Ascending aorta (tissue), 2 donors: ENCODE results near the gene PCDHA9. TPM values are rescaled to one million over a fixed set of nuclear protein-coding genes. Genes with fewer than 3 reads are reported as not detected.
"Not testable (repeated sequence)": the region's sequence is repeated elsewhere in the genome, so short reads cannot be mapped to it uniquely, and the experiment has no call there.

ENCODE experiments used
- DNase-seq, 2 donors: peaks; one replicate each; pipeline ENCODE4 v3.0.0-alpha.2; 2019; ENCODE audit warnings: low spot score in 2 of 2
- H3K27ac ChIP-seq, 2 donors: fragments of 200-600 bp; sonication (generic); one replicate each; pipeline ENCODE4 v1.5.1; 2016 to 2017; ENCODE audit warnings: mild to moderate bottlenecking in 1 of 2
- H3K27me3 ChIP-seq: fragments of 200-600 bp; sonication (generic); one replicate; pipeline ENCODE4 v1.5.1; 2017
- H3K36me3 ChIP-seq, 2 donors: fragments of 200-600 bp; sonication (generic); one replicate each; pipeline ENCODE4 v1.5.1; 2016
- H3K4me1 ChIP-seq, 2 donors: fragments of 200-600 bp; sonication (generic); one replicate each; pipeline ENCODE4 v1.5.1; 2016 to 2017; ENCODE audit warnings: mild to moderate bottlenecking in 1 of 2
- H3K4me3 ChIP-seq, 2 donors: fragments of 200-600 bp; sonication (generic); one replicate each; pipeline ENCODE4 v1.5.1; 2016 to 2017; ENCODE audit warnings: mild to moderate bottlenecking in 1 of 2
- H3K9me3 ChIP-seq, 2 donors: fragments of 200-600 bp; sonication (generic); one replicate each; pipeline ENCODE4 v1.5.1; 2016
- intact Hi-C: fragments of 100-400 bp; cut with DNase I; formaldehyde crosslinking; loops from one replicate; pipeline ENCODE4 v1.15.1; 2023
- total RNA-seq: library from RNA; depleted of rRNA; stranded (reverse); fragments of >200 nt; gene quantifications from one replicate; pipeline ENCODE4 v1.1.0, GENCODE V29; 2016
- TF ChIP-seq, protein P1 (sequence below), 3 experiments: fragments of 200-600 bp in 2 of 3; fragments of 450-650 bp in 1 of 3; sonication (generic) in 2 of 3; IDR thresholded peaks; one replicate each; pipeline ENCODE4 v1.5.1; 2016 to 2019; ENCODE audit warnings: antibody characterized with exemption in 3 of 3, mild to moderate bottlenecking in 1 of 3, moderate library complexity in 1 of 3

PCDHA9 gene
- total RNA-seq, 1 donor from 2014 or later: not detected

DNA sequence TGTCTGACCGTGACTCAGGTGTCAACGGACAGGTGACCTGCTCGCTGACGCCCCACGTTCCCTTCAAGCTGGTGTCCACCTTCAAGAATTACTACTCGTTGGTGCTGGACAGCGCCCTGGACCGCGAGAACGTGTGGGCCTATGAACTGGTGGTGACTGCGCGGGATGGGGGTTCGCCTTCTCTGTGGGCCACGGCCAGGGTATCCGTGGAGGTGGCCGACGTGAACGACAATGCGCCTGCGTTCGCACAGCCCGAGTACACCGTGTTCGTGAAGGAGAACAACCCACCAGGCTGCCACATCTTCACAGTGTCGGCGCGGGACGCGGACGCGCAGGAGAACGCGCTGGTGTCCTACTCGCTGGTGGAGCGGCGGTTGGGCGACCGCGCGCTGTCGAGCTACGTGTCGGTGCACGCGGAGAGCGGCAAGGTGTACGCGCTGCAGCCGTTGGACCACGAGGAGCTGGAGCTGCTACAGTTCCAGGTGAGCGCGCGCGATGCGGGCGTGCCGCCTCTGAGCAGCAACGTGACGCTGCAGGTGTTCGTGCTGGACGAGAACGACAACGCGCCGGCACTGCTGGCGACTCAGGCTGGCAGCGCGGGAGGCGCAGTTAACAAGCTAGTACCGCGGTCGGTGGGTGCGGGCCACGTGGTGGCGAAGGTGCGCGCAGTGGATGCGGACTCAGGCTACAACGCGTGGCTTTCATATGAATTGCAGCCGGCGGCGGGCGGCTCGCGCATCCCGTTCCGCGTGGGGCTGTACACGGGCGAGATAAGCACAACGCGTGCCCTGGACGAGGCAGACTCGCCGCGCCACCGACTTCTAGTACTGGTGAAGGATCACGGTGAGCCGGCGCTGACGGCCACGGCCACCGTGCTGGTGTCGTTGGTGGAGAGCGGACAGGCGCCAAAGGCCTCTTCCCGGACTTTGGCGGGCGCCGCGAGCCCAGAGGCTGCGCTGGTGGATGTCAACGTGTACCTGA, 22.3 kb downstream of the PCDHA9 start:
- no peak overlapping the region for H3K27ac ChIP-seq
- peaks cover 12 to 48% of the 10 kb centered on the region in 2 donors for H3K9me3 ChIP-seq
- TF ChIP-seq, protein P1, sequence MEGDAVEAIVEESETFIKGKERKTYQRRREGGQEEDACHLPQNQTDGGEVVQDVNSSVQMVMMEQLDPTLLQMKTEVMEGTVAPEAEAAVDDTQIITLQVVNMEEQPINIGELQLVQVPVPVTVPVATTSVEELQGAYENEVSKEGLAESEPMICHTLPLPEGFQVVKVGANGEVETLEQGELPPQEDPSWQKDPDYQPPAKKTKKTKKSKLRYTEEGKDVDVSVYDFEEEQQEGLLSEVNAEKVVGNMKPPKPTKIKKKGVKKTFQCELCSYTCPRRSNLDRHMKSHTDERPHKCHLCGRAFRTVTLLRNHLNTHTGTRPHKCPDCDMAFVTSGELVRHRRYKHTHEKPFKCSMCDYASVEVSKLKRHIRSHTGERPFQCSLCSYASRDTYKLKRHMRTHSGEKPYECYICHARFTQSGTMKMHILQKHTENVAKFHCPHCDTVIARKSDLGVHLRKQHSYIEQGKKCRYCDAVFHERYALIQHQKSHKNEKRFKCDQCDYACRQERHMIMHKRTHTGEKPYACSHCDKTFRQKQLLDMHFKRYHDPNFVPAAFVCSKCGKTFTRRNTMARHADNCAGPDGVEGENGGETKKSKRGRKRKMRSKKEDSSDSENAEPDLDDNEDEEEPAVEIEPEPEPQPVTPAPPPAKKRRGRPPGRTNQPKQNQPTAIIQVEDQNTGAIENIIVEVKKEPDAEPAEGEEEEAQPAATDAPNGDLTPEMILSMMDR (IDR thresholded peaks at IDR 0.05): no peak
- DNase-seq: no peak
- H3K4me1 ChIP-seq: no peaks in the 10 kb centered on the region
- intact Hi-C loops: no loop called here
- no peak overlapping the region for H3K4me3 ChIP-seq
- H3K27me3 ChIP-seq: no peaks in the 10 kb centered on the region
- no peaks in the 10 kb centered on the region for H3K36me3 ChIP-seq

DNA sequence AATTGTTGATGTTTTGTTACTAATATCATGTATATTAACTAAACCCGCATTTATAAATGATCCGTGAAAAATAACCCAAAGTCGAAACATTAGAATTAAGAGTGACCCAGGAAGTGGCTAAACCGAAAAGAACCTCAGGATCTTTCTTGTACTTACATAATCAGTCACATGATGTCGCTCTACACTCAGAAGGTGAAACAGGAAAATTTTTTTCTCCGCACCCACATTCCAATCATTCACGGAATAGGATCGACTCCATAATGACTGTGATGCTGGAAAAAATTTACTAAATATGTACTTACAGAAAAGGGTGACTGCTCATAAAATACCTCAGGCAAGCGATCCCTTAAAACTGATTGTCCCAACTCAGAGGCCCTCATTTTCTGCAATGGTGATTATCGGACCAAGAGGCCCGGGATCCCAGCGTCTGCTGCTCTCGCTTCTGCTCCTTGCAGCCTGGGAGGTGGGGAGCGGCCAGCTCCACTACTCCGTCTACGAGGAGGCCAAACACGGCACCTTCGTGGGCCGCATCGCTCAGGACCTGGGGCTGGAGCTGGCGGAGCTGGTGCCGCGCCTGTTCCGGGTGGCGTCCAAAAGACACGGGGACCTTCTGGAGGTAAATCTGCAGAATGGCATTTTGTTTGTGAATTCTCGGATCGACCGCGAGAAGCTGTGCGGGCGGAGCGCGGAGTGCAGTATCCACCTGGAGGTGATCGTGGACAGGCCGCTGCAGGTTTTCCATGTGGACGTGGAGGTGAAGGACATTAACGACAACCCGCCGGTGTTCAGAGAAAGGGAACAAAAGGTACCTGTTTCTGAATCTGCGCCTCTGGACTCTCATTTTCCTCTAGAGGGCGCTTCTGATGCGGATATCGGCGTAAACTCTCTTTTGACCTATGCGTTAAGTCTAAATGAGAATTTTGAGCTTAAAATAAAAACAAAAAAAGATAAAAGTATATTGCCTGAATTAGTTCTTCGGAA, 27.2 kb downstream of the PCDHA9 start, which contains the start of gene PCDHA12:
PCDHA12 (plus strand) TSS at position 224 of the 981 bp plus-strand sequence; CDS start at position 389, 165 bp downstream.
- TF ChIP-seq, protein P1 (IDR thresholded peaks at IDR 0.05): no peak
- intact Hi-C loops: no loop called here
- Histone ChIP-seq H3K27me3 (no peaks in the 10 kb centered on the region), H3K27ac (no peak within 1 kb of the TSS), H3K4me3 (no peak within 1 kb of the TSS), H3K36me3 (no peaks in the 10 kb centered on the region), H3K9me3 (peaks cover 24 to 60% of the 10 kb centered on the region in 2 donors), H3K4me1 (no peaks in the 10 kb centered on the region)
- DNase-seq: no peak

DNA sequence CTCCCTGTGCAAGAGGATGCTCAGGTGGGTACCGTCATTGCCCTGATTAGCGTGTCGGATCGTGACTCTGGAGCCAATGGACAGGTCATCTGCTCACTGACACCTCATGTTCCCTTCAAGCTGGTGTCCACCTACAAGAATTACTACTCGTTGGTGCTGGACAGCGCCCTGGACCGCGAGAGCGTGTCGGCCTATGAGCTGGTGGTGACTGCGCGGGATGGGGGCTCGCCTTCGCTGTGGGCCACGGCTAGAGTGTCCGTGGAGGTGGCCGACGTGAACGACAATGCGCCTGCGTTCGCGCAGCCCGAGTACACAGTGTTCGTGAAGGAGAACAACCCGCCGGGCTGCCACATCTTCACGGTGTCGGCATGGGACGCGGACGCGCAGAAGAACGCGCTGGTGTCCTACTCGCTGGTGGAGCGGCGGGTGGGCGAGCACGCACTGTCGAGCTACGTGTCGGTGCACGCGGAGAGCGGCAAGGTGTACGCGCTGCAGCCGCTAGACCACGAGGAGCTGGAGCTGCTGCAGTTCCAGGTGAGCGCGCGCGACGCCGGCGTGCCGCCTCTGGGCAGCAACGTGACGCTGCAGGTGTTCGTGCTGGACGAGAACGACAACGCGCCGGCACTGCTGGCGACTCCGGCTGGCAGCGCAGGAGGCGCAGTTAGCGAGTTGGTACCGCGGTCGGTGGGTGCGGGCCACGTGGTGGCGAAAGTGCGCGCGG, 28.5 kb downstream of the PCDHA9 start:
- H3K36me3 ChIP-seq, DNase-seq, H3K27me3 ChIP-seq, H3K4me3 ChIP-seq, H3K27ac ChIP-seq, H3K4me1 ChIP-seq, intact Hi-C loops: not testable (repeated sequence)
- peaks cover 17 to 61% of the 10 kb centered on the region in 2 donors for H3K9me3 ChIP-seq

DNA sequence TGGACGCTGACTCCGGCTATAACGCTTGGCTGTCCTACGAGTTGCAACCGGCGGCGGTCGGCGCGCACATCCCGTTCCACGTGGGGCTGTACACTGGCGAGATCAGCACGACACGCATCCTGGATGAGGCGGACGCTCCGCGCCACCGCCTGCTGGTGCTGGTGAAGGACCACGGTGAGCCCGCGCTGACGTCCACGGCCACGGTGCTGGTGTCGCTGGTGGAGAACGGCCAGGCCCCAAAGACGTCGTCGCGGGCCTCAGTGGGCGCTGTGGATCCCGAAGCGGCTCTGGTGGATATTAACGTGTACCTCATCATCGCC, 29.0 kb downstream of the PCDHA9 start:
- Histone ChIP-seq H3K4me3 (no peak overlapping the region), H3K27ac (no peak overlapping the region), H3K9me3 (peaks cover 17 to 66% of the 10 kb centered on the region in 2 donors), H3K36me3 (no peaks in the 10 kb centered on the region), H3K4me1 (no peaks in the 10 kb centered on the region), H3K27me3 (no peaks in the 10 kb centered on the region)
- no peak for DNase-seq
- TF ChIP-seq, protein P1 (IDR thresholded peaks at IDR 0.05): no peak
- intact Hi-C loops: no loop called here

DNA sequence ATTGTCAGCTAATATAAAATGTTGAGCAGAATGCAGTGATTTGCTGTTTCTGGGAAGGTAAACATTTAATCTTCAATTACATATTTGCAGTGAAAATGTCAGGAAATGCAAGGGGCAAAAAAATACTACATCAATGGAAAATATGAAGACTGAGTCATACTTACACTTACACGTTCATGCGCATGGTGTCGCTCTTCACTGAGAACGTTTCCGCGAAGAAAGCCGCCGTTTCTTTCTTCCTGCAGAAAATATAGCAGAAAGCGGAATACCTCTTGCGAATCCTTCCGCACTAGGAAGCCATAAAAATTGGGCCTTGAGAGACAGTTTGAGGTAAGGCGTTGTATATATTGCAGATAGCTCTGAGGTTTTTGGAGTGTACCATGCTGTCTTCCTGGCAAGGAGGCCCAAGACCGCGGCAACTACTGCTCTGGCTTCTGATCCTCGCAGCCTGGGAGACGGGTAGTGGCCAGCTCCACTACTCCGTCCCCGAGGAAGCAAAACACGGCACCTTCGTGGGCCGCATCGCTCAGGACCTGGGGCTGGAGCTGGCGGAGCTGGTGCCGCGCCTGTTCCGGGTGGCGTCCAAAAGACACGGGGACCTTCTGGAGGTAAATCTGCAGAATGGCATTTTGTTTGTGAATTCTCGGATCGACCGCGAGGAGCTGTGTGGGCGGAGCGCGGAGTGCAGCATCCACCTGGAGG, 33.9 kb downstream of the PCDHA9 start, which contains the start of gene PCDHA13:
PCDHA13 (plus strand) TSS at position 236 of the 702 bp plus-strand sequence; CDS start at position 381, 145 bp downstream.
- Histone ChIP-seq H3K9me3 (peaks cover 24 to 66% of the 10 kb centered on the region in 2 donors), H3K36me3 (no peaks in the 10 kb centered on the region), H3K27ac (no peak within 1 kb of the TSS), H3K4me3 (no peak within 1 kb of the TSS), H3K27me3 (no peaks in the 10 kb centered on the region), H3K4me1 (no peaks in the 10 kb centered on the region)
- no peak for DNase-seq
- intact Hi-C loops: no loop called here
- TF ChIP-seq, protein P1 (IDR thresholded peaks at IDR 0.05): no peak
